Loucy (cell line): ENCODE measurements around the gene SPACA1.

Source experiments
- H2AFZ ChIP-seq: fragments of 200-600 bp; sonication (generic); 2 replicates; pipeline ENCODE4 v1.6.0; 2016; ENCODE audit warnings: antibody characterized with exemption, mild to moderate bottlenecking, low read length, moderate library complexity
- H3F3A ChIP-seq: fragments of 200-600 bp; 2 replicates; pipeline ENCODE4 v1.6.0; 2016; ENCODE audit warnings: antibody characterized with exemption, low read depth, mild to moderate bottlenecking
- H3K27me3 ChIP-seq: fragments of 200-600 bp; sonication (generic); 2 replicates; pipeline ENCODE4 v1.6.1; 2014; ENCODE audit warnings: low read length, mild to moderate bottlenecking; ENCODE audit not compliant: insufficient read depth, poor library complexity, severe bottlenecking
- H3K36me3 ChIP-seq: fragments of 200-600 bp; sonication (generic); 2 replicates; pipeline ENCODE4 v1.6.1; 2016; ENCODE audit warnings: low read length; ENCODE audit not compliant: insufficient read depth
- H3K4me1 ChIP-seq: fragments of 200-600 bp; sonication (generic); 2 replicates; pipeline ENCODE4 v1.5.1; 2014; ENCODE audit warnings: low read length, mild to moderate bottlenecking; ENCODE audit not compliant: insufficient read depth, poor library complexity, severe bottlenecking
- H3K4me2 ChIP-seq: fragments of 200-600 bp; sonication (generic); 2 replicates; pipeline ENCODE4 v1.6.0; 2014; ENCODE audit warnings: antibody characterized with exemption, low read length, low read depth, mild to moderate bottlenecking; ENCODE audit not compliant: poor library complexity, severe bottlenecking
- H3K4me3 ChIP-seq: fragments of 200-600 bp; sonication (generic); 2 replicates; pipeline ENCODE4 v1.5.1; 2014; ENCODE audit warnings: low read length, mild to moderate bottlenecking, mixed read lengths; ENCODE audit not compliant: poor library complexity, severe bottlenecking
- H3K79me2 ChIP-seq: fragments of 200-600 bp; sonication (generic); 2 replicates; pipeline ENCODE4 v1.6.1; 2014; ENCODE audit warnings: low read length; ENCODE audit not compliant: insufficient read depth
- H3K9ac ChIP-seq: fragments of 200-600 bp; sonication (generic); 2 replicates; pipeline ENCODE4 v1.6.0; 2014; ENCODE audit warnings: mild to moderate bottlenecking, low read depth, low read length, moderate library complexity; ENCODE audit not compliant: poor library complexity, severe bottlenecking
- H3K9me2 ChIP-seq: fragments of 200-600 bp; sonication (generic); replicated peaks from 2 replicates; pipeline ENCODE4 v1.6.1; 2016; ENCODE audit warnings: low read depth, low read length, mixed read lengths
- H3K9me3 ChIP-seq: fragments of 200-600 bp; sonication (generic); 2 replicates; pipeline ENCODE4 v1.6.1; 2014; ENCODE audit warnings: mild to moderate bottlenecking, antibody characterized with exemption, low read length, low read depth; ENCODE audit not compliant: insufficient read depth
- H4K20me1 ChIP-seq: fragments of 200-600 bp; sonication (generic); 2 replicates; pipeline ENCODE4 v1.6.0; 2014; ENCODE audit warnings: antibody characterized with exemption, low read length, mild to moderate bottlenecking; ENCODE audit not compliant: insufficient read depth, poor library complexity, severe bottlenecking
- CTCF ChIP-seq: fragments of 200-600 bp; sonication (generic); conservative IDR thresholded peaks from 2 replicates; pipeline ENCODE4 v1.5.1; 2014; ENCODE audit warnings: mild to moderate bottlenecking, antibody characterized with exemption, low read length
- EZH2phosphoT487 ChIP-seq: fragments of 200-600 bp; IDR thresholded peaks from 2 replicates; pipeline ENCODE4 v1.6.1; 2018; ENCODE audit warnings: antibody characterized with exemption, mild to moderate bottlenecking, moderate library complexity, borderline replicate concordance

Gene SPACA1

GRCh38 chr6:88008831-88009231 lies 38.8 kb upstream of the SPACA1 start:
- H3K9ac ChIP-seq, result no peak overlapping the region
- no peaks in the 10 kb centered on the region; the same call in 1 of the 2 replicates for H3K9me2 ChIP-seq
- H3K4me1 ChIP-seq, result no peaks in the 10 kb centered on the region
- no peaks in the 10 kb centered on the region for H3K79me2 ChIP-seq
- no peaks in the 10 kb centered on the region for H3F3A ChIP-seq
- no peak overlapping the region for H3K4me2 ChIP-seq
- H3K36me3 ChIP-seq, result no peaks in the 10 kb centered on the region
- no peak overlapping the region; the same call in 1 of the 2 replicates for H2AFZ ChIP-seq
- no peaks in the 10 kb centered on the region for H4K20me1 ChIP-seq
- no peaks in the 10 kb centered on the region for H3K27me3 ChIP-seq
- no peak overlapping the region for H3K4me3 ChIP-seq
- no peaks in the 10 kb centered on the region for H3K9me3 ChIP-seq
- TF ChIP-seq CTCF (no peak), EZH2phosphoT487 (no peak)

- Histone ChIP-seq H3K36me3 (no peaks in the 10 kb centered on the region), H2AFZ (peak overlapping the region; percentile 25; the same call in 1 of the 2 replicates), H3K9me3 (no peaks in the 10 kb centered on the region), H3F3A (no peaks in the 10 kb centered on the region), H3K79me2 (no peaks in the 10 kb centered on the region), H3K4me1 (no peaks in the 10 kb centered on the region), H3K9ac (no peak overlapping the region), H3K9me2 (no peaks in the 10 kb centered on the region; the same call in 1 of the 2 replicates), H3K27me3 (no peaks in the 10 kb centered on the region), H3K4me3 (no peak overlapping the region), H4K20me1 (no peaks in the 10 kb centered on the region), H3K4me2 (peak overlapping the region; percentile 6)
- TF ChIP-seq EZH2phosphoT487, result no peak
- no peak for TF ChIP-seq CTCF
Measured at GRCh38 chr6:88013015-88013414, 34.6 kb upstream of the SPACA1 start.

- Histone ChIP-seq H3K36me3 (no peaks in the 10 kb centered on the region), H3K79me2 (no peaks in the 10 kb centered on the region), H4K20me1 (no peaks in the 10 kb centered on the region), H3K4me1 (no peaks in the 10 kb centered on the region), H3F3A (no peaks in the 10 kb centered on the region), H3K27me3 (no peaks in the 10 kb centered on the region), H3K4me2 (peak overlapping the region; percentile 6), H3K9me3 (no peaks in the 10 kb centered on the region), H2AFZ (0 out of 2 replicates have a peak overlapping the region, but pooled peaks have one; percentile 25), H3K4me3 (no peak overlapping the region), H3K9ac (no peak overlapping the region), H3K9me2 (no peaks in the 10 kb centered on the region)
- no peak for TF ChIP-seq CTCF
Measured at GRCh38 chr6:88013554-88013953, 34.1 kb upstream of the SPACA1 start.
